Ishikawa (cell line): ENCODE data around the gene ZNF618.

Experiments
- CEBPB ChIP-seq: IDR thresholded peaks from 2 replicates; pipeline ENCODE4 v1.6.1; 2012
- CREB1 ChIP-seq: IDR thresholded peaks from 2 replicates; pipeline ENCODE4 v1.6.1; 2012; ENCODE audit warnings: low read depth
- EGR1 ChIP-seq: IDR thresholded peaks from 2 replicates; pipeline ENCODE4 v1.6.1; 2012
- EP300 ChIP-seq: IDR thresholded peaks from 2 replicates; pipeline ENCODE4 v1.6.1; 2012; ENCODE audit warnings: borderline replicate concordance
- FOXM1 ChIP-seq: IDR thresholded peaks from 2 replicates; pipeline ENCODE4 v1.6.1; 2012; ENCODE audit warnings: low read depth, borderline replicate concordance
- NFIC ChIP-seq: IDR thresholded peaks from 2 replicates; pipeline ENCODE4 v1.6.1; 2012
- RAD21 ChIP-seq: IDR thresholded peaks from 2 replicates; pipeline ENCODE4 v1.6.1; 2012; ENCODE audit warnings: low read depth
- TAF1 ChIP-seq: IDR thresholded peaks from 2 replicates; pipeline ENCODE4 v1.6.1; 2012; ENCODE audit warnings: low read depth, mild to moderate bottlenecking
- TCF12 ChIP-seq: IDR thresholded peaks from 2 replicates; pipeline ENCODE4 v1.6.1; 2012; ENCODE audit warnings: low read depth
- TEAD4 ChIP-seq: IDR thresholded peaks from 2 replicates; pipeline ENCODE4 v1.6.1; 2012
- USF1 ChIP-seq: IDR thresholded peaks from 2 replicates; pipeline ENCODE4 v1.6.1; 2012
- YY1 ChIP-seq: IDR thresholded peaks from 2 replicates; pipeline ENCODE4 v1.6.1; 2012; ENCODE audit warnings: low read depth
- ZBTB7A ChIP-seq: IDR thresholded peaks from 2 replicates; pipeline ENCODE4 v1.6.1; 2012; ENCODE audit warnings: low read depth
- TF ChIP-seq, protein P1 (sequence below): IDR thresholded peaks from 2 replicates; pipeline ENCODE4 v1.6.1; 2012
- TF ChIP-seq, protein P2 (sequence below): IDR thresholded peaks from 2 replicates; pipeline ENCODE4 v1.6.1; 2012; ENCODE audit warnings: low read depth, mild to moderate bottlenecking

ZNF618 gene

GRCh38 chr9:113898151-113898550 is 22.0 kb downstream of the ZNF618 start:
- TF ChIP-seq TAF1 = no peak
- no peak for TF ChIP-seq YY1
- TF ChIP-seq CEBPB = no peak
- no peak for TF ChIP-seq TCF12
- TF ChIP-seq RAD21 = no peak
- no peak for TF ChIP-seq CREB1
- TF ChIP-seq FOXM1 = no peak
- TF ChIP-seq NFIC = no peak

DNA sequence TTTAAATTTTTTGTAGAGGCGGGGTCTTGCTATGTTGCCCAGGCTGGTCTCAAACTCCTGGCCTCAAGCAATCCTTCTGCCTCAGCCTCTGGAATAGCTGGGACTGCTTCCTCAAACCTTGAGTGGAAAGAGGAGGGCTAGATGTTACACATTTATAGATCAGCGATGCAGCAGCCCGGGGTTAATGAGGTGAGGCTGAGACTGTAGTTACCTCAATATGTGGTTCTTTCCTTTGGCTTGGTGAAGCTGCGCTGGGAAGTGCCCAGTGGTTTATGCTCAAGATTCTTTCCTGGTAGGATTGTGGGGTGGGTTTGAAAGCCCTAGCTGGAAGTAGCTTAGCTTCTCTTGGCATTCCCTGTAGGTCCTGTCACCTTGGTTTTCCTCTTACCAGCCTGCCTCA is 22.5 kb downstream of the ZNF618 start:
- TF ChIP-seq ZBTB7A (no peak), NFIC (no peak), YY1 (no peak), RAD21 (no peak), TAF1 (no peak), TCF12 (no peak), CREB1 (no peak), EGR1 (no peak), FOXM1 (no peak), USF1 (no peak), TEAD4 (no peak), CEBPB (no peak), EP300 (no peak)
- TF ChIP-seq, protein P1, sequence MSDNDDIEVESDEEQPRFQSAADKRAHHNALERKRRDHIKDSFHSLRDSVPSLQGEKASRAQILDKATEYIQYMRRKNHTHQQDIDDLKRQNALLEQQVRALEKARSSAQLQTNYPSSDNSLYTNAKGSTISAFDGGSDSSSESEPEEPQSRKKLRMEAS = no peak
- TF ChIP-seq, protein P2, sequence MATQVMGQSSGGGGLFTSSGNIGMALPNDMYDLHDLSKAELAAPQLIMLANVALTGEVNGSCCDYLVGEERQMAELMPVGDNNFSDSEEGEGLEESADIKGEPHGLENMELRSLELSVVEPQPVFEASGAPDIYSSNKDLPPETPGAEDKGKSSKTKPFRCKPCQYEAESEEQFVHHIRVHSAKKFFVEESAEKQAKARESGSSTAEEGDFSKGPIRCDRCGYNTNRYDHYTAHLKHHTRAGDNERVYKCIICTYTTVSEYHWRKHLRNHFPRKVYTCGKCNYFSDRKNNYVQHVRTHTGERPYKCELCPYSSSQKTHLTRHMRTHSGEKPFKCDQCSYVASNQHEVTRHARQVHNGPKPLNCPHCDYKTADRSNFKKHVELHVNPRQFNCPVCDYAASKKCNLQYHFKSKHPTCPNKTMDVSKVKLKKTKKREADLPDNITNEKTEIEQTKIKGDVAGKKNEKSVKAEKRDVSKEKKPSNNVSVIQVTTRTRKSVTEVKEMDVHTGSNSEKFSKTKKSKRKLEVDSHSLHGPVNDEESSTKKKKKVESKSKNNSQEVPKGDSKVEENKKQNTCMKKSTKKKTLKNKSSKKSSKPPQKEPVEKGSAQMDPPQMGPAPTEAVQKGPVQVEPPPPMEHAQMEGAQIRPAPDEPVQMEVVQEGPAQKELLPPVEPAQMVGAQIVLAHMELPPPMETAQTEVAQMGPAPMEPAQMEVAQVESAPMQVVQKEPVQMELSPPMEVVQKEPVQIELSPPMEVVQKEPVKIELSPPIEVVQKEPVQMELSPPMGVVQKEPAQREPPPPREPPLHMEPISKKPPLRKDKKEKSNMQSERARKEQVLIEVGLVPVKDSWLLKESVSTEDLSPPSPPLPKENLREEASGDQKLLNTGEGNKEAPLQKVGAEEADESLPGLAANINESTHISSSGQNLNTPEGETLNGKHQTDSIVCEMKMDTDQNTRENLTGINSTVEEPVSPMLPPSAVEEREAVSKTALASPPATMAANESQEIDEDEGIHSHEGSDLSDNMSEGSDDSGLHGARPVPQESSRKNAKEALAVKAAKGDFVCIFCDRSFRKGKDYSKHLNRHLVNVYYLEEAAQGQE = no peak

- TF ChIP-seq YY1 = no peak
- no peak for TF ChIP-seq TAF1
- no peak for TF ChIP-seq FOXM1
- TF ChIP-seq TCF12 = no peak
- TF ChIP-seq, protein P1 = no peak
- TF ChIP-seq NFIC = no peak
- TF ChIP-seq EP300 = no peak
- no peak for TF ChIP-seq ZBTB7A
- TF ChIP-seq EGR1 = no peak
- TF ChIP-seq CREB1 = no peak
- no peak for TF ChIP-seq CEBPB
- no peak for TF ChIP-seq RAD21
- no peak for TF ChIP-seq TEAD4
- TF ChIP-seq, protein P2 = no peak
- TF ChIP-seq USF1 = no peak
Observed at GRCh38 chr9:113899205-113899604, 23.1 kb downstream of the ZNF618 start.

DNA sequence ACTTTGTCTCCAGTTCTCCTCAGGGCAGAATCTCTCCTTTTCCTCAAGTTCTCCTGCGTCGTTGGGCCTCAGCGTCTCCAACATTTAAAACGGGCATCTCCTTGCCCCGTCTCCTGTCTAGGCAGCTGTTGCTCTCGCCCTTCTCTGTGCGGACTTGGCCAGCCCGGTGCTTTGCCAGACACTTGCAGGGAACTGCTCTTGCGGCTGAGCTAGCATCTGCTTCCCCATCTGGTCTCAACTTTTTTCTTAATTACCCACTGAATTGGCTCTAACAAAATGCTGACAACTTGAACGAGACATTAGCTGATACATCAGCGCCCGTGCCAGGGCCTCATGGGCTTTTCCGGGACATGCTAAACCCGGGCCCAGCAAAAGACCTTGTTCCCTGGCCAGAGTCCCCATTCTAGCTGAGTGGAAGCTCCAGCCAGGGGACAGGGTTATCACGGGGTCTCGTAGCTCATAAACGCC is 25.1 kb downstream of the ZNF618 start:
- no peak for TF ChIP-seq EGR1
- no peak for TF ChIP-seq TAF1
- TF ChIP-seq CEBPB = no peak
- no peak for TF ChIP-seq YY1
- no peak for TF ChIP-seq TEAD4
- no peak for TF ChIP-seq USF1
- no peak for TF ChIP-seq EP300
- no peak for TF ChIP-seq NFIC
- no peak for TF ChIP-seq FOXM1

DNA sequence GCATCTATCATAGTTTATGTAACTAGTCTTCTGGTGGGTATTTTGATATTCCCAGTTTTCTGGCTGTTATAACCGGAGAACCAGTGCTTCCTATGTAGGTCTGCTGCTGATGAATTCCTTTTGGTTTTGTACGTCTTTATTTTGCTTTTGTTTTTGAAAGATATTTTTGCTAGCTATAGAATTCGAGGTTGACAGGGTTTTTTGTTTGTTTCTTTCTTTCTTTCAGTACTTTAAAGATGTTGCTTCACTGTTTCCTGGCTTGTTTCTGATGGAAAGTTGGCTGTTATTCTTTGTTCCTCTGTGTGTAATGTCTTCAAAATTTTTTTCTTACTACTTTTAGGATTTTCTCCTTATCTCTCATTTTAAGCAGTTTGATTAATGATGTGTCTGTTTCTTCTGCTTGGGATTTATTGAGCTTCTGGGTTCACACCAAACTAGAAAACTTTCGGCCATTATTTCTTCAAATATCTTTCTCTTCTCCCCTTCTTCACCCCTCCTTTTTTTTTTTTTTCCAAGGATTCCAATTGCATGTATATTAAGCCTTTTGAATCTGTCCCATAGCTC is 27.5 kb downstream of the ZNF618 start:
- TF ChIP-seq CEBPB = no peak
- TF ChIP-seq, protein P1 = no peak
- TF ChIP-seq TAF1 = no peak
